D721Med (cell line): ENCODE measurements around the gene HAUS6.

Source experiments
- DNase-seq: peaks from one replicate; pipeline ENCODE4 v3.0.0; 2011; ENCODE audit warnings: low spot score; ENCODE audit not compliant: insufficient read length
- FAIRE-seq: peaks from 2 replicates; lab custom pipeline; 2011; peaks lifted over from hg19 to GRCh38; lab: Jason Lieb, UNC
- TF ChIP-seq, protein P1 (sequence below): IDR thresholded peaks from 2 replicates; pipeline ENCODE4 v1.5.1; 2012; ENCODE audit warnings: mild to moderate bottlenecking, control low read depth; ENCODE audit not compliant: insufficient read depth; ENCODE audit errors: missing control alignments

The HAUS6 gene

DNA sequence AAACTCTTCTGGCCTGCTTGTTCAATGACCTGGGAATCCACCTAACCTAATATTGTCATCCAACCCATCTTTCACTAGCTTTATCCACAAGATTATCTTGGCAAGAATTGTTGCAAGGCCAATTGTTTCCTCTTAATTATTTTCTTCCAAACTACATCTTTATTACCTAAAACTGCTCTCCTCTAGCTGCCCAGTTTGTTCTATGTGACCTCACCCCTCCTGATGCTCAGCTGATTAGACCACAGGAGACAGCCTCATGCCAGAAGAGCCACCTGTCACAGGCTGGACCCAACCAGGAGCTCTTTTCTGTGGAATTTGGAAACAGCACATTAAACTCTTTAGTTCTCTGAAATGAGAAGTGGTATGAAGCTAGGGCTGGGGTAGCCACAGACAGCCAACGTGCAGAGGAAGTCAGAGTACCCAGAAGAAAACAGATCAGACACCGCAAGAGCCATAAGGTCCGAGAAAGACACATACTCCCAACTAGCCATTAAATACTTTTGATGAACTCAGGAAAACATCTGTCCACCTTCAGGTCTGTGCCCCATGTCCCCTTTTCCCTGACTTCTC is 81.7 kb downstream of the HAUS6 start:
- FAIRE-seq, result no peak
- DNase-seq, result no peak
- TF ChIP-seq, protein P1, sequence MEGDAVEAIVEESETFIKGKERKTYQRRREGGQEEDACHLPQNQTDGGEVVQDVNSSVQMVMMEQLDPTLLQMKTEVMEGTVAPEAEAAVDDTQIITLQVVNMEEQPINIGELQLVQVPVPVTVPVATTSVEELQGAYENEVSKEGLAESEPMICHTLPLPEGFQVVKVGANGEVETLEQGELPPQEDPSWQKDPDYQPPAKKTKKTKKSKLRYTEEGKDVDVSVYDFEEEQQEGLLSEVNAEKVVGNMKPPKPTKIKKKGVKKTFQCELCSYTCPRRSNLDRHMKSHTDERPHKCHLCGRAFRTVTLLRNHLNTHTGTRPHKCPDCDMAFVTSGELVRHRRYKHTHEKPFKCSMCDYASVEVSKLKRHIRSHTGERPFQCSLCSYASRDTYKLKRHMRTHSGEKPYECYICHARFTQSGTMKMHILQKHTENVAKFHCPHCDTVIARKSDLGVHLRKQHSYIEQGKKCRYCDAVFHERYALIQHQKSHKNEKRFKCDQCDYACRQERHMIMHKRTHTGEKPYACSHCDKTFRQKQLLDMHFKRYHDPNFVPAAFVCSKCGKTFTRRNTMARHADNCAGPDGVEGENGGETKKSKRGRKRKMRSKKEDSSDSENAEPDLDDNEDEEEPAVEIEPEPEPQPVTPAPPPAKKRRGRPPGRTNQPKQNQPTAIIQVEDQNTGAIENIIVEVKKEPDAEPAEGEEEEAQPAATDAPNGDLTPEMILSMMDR, result no peak

DNA sequence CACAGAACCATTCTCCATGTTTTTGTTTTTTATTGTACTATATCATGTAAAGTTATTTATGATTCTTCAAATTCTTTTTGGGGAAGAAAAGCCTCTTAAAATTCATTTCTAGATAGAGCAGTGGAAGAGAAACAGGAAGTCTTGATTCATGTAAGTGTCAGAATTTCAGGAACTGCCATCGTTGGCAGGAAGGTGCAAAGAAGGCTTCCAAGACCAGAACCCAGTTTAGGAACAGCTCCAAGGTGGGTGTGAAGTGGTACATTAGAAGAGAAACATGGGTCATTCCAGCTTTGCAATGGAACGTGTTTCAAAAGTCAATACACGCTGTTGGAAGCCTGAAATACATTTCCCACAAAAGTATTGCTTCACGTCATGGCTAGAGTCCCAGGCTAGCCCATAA is 84.5 kb downstream of the HAUS6 start:
- FAIRE-seq (no peak), DNase-seq (no peak)
- TF ChIP-seq, protein P1, result no peak

GRCh38 chr9:19009391-19009965 is 93.2 kb downstream of the HAUS6 start:
- no peak for DNase-seq
- FAIRE-seq, result no peak
- TF ChIP-seq, protein P1, result no peak
